ENCODE data around the gene MCMBP.
"Not testable (repeated sequence)": the region's sequence is repeated elsewhere in the genome, so short reads cannot be mapped to it uniquely, and the experiment has no call there.

MCMBP gene

GRCh38 chr10:119872860-119873681 lies 428 bp upstream of the MCMBP start:
- Histone ChIP-seq H3K9ac (ENCODE audit: insufficient read length, low read depth) (peak overlapping the region; percentile 95), H3K4me3 (ENCODE audit: insufficient read length, low read depth) (peak overlapping the region; percentile 85), H3K9me3 (ENCODE audit: insufficient read depth, low read length) (no peaks in the 10 kb centered on the region), H3K4me1 (ENCODE audit: insufficient read depth, insufficient read length) (no peaks in the 10 kb centered on the region), H3K27me3 (ENCODE audit: insufficient read depth, insufficient read length) (no peaks in the 10 kb centered on the region), H3K36me3 (ENCODE audit: insufficient read depth, insufficient read length, low read length) (no peaks in the 10 kb centered on the region)
- TF ChIP-seq YY1 (IDR thresholded peaks at IDR 0.05; ENCODE audit: insufficient read depth, insufficient read length) (peak; percentile 87), SUZ12 (IDR thresholded peaks at IDR 0.05; ENCODE audit: extremely low read depth, insufficient read depth, insufficient read length) (no peak)
- peak; percentile 62 for DNase-seq (ENCODE audit: low read depth, low spot score)

- Histone ChIP-seq H3K4me1 (ENCODE audit: insufficient read depth, insufficient read length) (no peaks in the 10 kb centered on the region), H3K9ac (ENCODE audit: insufficient read length, low read depth) (peak overlapping the region; percentile 95), H3K27me3 (ENCODE audit: insufficient read depth, insufficient read length) (no peaks in the 10 kb centered on the region), H3K9me3 (ENCODE audit: insufficient read depth, low read length) (no peaks in the 10 kb centered on the region), H3K36me3 (ENCODE audit: insufficient read depth, insufficient read length, low read length) (peaks cover 3% of the 10 kb centered on the region), H3K4me3 (ENCODE audit: insufficient read length, low read depth) (peak overlapping the region; percentile 85)
- no peak for DNase-seq (ENCODE audit: low read depth, low spot score)
- no peak for TF ChIP-seq YY1 (IDR thresholded peaks at IDR 0.05; ENCODE audit: insufficient read depth, insufficient read length)
- no peak for TF ChIP-seq SUZ12 (IDR thresholded peaks at IDR 0.05; ENCODE audit: extremely low read depth, insufficient read depth, insufficient read length)
- TF ChIP-seq ZNF274 (IDR thresholded peaks at IDR 0.05; ENCODE audit: low read depth, low read length), result no peak
These were observed 598 bp downstream of the MCMBP start for GRCh38 chr10:119871881-119872609.

- not testable (repeated sequence) for H3K4me3 ChIP-seq (ENCODE audit: insufficient read length, low read depth); H3K27me3 ChIP-seq (ENCODE audit: insufficient read depth, insufficient read length); H3K36me3 ChIP-seq (ENCODE audit: insufficient read depth, insufficient read length, low read length); H3K9me3 ChIP-seq (ENCODE audit: insufficient read depth, low read length); H3K9ac ChIP-seq (ENCODE audit: insufficient read length, low read depth); H3K4me1 ChIP-seq (ENCODE audit: insufficient read depth, insufficient read length); DNase-seq (ENCODE audit: low read depth, low spot score)
These were observed 3.2 kb downstream of the MCMBP start for GRCh38 chr10:119869398-119869797.

DNA sequence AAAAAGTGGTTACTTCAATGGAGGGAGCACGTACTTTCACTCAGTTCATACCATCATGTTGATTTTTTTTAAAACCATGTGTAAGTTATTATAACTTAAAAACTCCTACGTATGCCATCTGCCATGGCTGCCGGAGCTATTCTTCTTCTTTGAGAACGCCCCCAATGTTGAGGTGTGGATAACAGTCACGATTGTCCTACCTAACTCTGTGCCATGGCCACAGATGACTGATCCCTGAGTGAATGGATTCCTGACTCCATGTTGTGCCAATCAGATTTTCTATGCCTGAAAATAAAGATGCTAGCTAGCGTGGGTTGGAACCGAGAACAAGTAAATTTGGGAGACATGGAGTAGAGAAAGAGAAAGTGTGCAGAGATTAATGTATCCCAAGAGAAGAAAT lies 5.3 kb downstream of the MCMBP start:
- no peaks in the 10 kb centered on the region for H3K27me3 ChIP-seq (ENCODE audit: insufficient read depth, insufficient read length)
- H3K36me3 ChIP-seq (ENCODE audit: insufficient read depth, insufficient read length, low read length), result peaks cover 7% of the 10 kb centered on the region
- no peaks in the 10 kb centered on the region for H3K4me1 ChIP-seq (ENCODE audit: insufficient read depth, insufficient read length)
- H3K4me3 ChIP-seq (ENCODE audit: insufficient read length, low read depth), result no peak overlapping the region
- H3K9ac ChIP-seq (ENCODE audit: insufficient read length, low read depth), result no peak overlapping the region
- H3K9me3 ChIP-seq (ENCODE audit: insufficient read depth, low read length), result no peaks in the 10 kb centered on the region
- DNase-seq (ENCODE audit: low read depth, low spot score), result no peak
- TF ChIP-seq ZNF274 (IDR thresholded peaks at IDR 0.05; ENCODE audit: low read depth, low read length) (no peak), YY1 (IDR thresholded peaks at IDR 0.05; ENCODE audit: insufficient read depth, insufficient read length) (no peak), SUZ12 (IDR thresholded peaks at IDR 0.05; ENCODE audit: extremely low read depth, insufficient read depth, insufficient read length) (no peak)

GRCh38 chr10:119865699-119866240 lies 6.9 kb downstream of the MCMBP start:
- TF ChIP-seq SUZ12 (IDR thresholded peaks at IDR 0.05; ENCODE audit: extremely low read depth, insufficient read depth, insufficient read length), result no peak
- no peak for TF ChIP-seq ZNF274 (IDR thresholded peaks at IDR 0.05; ENCODE audit: low read depth, low read length)
- TF ChIP-seq YY1 (IDR thresholded peaks at IDR 0.05; ENCODE audit: insufficient read depth, insufficient read length), result no peak
- no peaks in the 10 kb centered on the region for H3K27me3 ChIP-seq (ENCODE audit: insufficient read depth, insufficient read length)
- H3K36me3 ChIP-seq (ENCODE audit: insufficient read depth, insufficient read length, low read length), result peaks cover 7% of the 10 kb centered on the region
- H3K4me1 ChIP-seq (ENCODE audit: insufficient read depth, insufficient read length), result no peaks in the 10 kb centered on the region
- no peak for DNase-seq (ENCODE audit: low read depth, low spot score)
- no peak overlapping the region for H3K9ac ChIP-seq (ENCODE audit: insufficient read length, low read depth)
- no peak overlapping the region for H3K4me3 ChIP-seq (ENCODE audit: insufficient read length, low read depth)
- no peaks in the 10 kb centered on the region for H3K9me3 ChIP-seq (ENCODE audit: insufficient read depth, low read length)

GRCh38 chr10:119863951-119864565 lies 8.6 kb downstream of the MCMBP start:
- Histone ChIP-seq H3K27me3 (ENCODE audit: insufficient read depth, insufficient read length) (no peaks in the 10 kb centered on the region), H3K9me3 (ENCODE audit: insufficient read depth, low read length) (no peaks in the 10 kb centered on the region), H3K9ac (ENCODE audit: insufficient read length, low read depth) (no peak overlapping the region), H3K36me3 (ENCODE audit: insufficient read depth, insufficient read length, low read length) (peaks cover 7% of the 10 kb centered on the region), H3K4me1 (ENCODE audit: insufficient read depth, insufficient read length) (no peaks in the 10 kb centered on the region), H3K4me3 (ENCODE audit: insufficient read length, low read depth) (no peak overlapping the region)
- no peak for DNase-seq (ENCODE audit: low read depth, low spot score)
- TF ChIP-seq YY1 (IDR thresholded peaks at IDR 0.05; ENCODE audit: insufficient read depth, insufficient read length), result no peak
- TF ChIP-seq ZNF274 (IDR thresholded peaks at IDR 0.05; ENCODE audit: low read depth, low read length), result no peak
- no peak for TF ChIP-seq SUZ12 (IDR thresholded peaks at IDR 0.05; ENCODE audit: extremely low read depth, insufficient read depth, insufficient read length)

GRCh38 chr10:119862524-119862923 lies 10.1 kb downstream of the MCMBP start:
- TF ChIP-seq YY1 (IDR thresholded peaks at IDR 0.05; ENCODE audit: insufficient read depth, insufficient read length) (no peak), SUZ12 (IDR thresholded peaks at IDR 0.05; ENCODE audit: extremely low read depth, insufficient read depth, insufficient read length) (no peak), ZNF274 (IDR thresholded peaks at IDR 0.05; ENCODE audit: low read depth, low read length) (no peak)
- Histone ChIP-seq H3K9me3 (ENCODE audit: insufficient read depth, low read length) (no peaks in the 10 kb centered on the region), H3K4me1 (ENCODE audit: insufficient read depth, insufficient read length) (no peaks in the 10 kb centered on the region), H3K4me3 (ENCODE audit: insufficient read length, low read depth) (no peak overlapping the region), H3K9ac (ENCODE audit: insufficient read length, low read depth) (no peak overlapping the region), H3K36me3 (ENCODE audit: insufficient read depth, insufficient read length, low read length) (peaks cover 11% of the 10 kb centered on the region), H3K27me3 (ENCODE audit: insufficient read depth, insufficient read length) (no peaks in the 10 kb centered on the region)
- DNase-seq (ENCODE audit: low read depth, low spot score), result no peak

All from NT2/D1 (cell line).